AG09309 (cell line): ENCODE results near the gene SMOC1.

ENCODE experiments used
- DNase-seq: peaks from one replicate; pipeline ENCODE4 v3.0.0-alpha.2; 2010; ENCODE audit warnings: low read depth
- H3K4me3 ChIP-seq: 2 replicates; pipeline ENCODE4 v1.5.1; 2011; ENCODE audit warnings: mild to moderate bottlenecking, low read depth, low read length, moderate library complexity; ENCODE audit not compliant: control insufficient read depth
- TF ChIP-seq, protein P1 (sequence below): IDR thresholded peaks from 2 replicates; pipeline ENCODE4 v1.5.1; 2011; ENCODE audit warnings: mild to moderate bottlenecking, low read depth, low read length, inconsistent platforms; ENCODE audit not compliant: insufficient read depth, control insufficient read depth; ENCODE audit errors: missing control alignments

SMOC1 gene

DNA sequence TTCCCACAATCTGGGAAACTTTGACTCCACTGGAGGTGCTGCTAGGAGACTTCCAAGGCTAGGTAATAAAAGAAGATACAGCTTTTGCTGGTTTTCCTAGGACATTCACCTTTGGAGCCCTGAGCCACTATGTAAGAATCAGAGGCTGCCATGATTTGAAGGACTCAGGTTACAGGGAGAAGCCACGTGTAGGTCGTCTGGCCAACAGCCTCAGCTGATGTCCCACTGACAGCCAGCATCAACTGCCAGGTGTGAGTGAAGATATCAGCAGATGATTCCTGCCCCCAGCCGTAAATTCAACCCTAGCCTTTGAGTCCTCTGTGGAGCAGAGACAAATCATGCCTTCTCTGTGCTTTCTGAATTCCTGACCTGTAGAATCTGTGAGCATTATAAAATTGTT lies 27.0 kb downstream of the SMOC1 start:
- TF ChIP-seq, protein P1, sequence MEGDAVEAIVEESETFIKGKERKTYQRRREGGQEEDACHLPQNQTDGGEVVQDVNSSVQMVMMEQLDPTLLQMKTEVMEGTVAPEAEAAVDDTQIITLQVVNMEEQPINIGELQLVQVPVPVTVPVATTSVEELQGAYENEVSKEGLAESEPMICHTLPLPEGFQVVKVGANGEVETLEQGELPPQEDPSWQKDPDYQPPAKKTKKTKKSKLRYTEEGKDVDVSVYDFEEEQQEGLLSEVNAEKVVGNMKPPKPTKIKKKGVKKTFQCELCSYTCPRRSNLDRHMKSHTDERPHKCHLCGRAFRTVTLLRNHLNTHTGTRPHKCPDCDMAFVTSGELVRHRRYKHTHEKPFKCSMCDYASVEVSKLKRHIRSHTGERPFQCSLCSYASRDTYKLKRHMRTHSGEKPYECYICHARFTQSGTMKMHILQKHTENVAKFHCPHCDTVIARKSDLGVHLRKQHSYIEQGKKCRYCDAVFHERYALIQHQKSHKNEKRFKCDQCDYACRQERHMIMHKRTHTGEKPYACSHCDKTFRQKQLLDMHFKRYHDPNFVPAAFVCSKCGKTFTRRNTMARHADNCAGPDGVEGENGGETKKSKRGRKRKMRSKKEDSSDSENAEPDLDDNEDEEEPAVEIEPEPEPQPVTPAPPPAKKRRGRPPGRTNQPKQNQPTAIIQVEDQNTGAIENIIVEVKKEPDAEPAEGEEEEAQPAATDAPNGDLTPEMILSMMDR: no peak

DNA sequence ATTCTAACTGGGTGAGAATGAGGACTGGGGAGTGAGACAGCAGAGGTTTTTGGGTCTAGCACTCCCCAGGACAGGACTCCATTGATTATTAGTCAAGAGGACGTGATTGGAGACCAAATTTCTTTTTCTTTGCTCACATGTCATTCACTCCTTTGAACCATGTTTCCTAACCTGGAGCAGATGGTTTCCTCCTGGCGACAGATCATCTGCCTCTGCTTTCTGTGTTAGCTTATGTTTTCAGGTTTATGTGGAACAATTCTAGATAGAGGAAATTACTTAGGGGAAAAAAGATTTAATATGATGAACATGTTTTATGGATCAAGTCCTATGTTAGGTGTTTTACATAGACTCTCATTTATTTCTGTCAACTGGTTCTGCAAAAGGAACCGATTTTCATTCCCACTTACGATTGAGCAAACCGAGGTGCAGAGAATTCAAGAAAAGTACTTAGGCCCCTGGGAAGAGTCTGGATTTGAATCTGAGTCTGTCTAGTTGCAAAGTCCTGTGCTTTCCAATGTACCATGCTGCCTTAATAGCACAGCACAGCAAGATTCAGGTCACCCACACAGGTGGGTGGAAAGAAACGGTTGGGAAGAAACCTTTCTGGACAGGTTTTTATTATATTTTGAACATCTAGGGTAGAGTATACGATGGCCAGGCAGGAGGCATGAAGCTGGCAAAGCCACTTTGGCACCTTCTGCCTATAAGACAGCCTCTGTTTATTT lies 30.8 kb downstream of the SMOC1 start:
- H3K4me3 ChIP-seq: no peak overlapping the region
- TF ChIP-seq, protein P1: no peak
- no peak for DNase-seq

More for the DNA sequence above, 27.0 kb downstream of the SMOC1 start:
- H3K4me3 ChIP-seq: no peak overlapping the region
- DNase-seq: no peak

DNA sequence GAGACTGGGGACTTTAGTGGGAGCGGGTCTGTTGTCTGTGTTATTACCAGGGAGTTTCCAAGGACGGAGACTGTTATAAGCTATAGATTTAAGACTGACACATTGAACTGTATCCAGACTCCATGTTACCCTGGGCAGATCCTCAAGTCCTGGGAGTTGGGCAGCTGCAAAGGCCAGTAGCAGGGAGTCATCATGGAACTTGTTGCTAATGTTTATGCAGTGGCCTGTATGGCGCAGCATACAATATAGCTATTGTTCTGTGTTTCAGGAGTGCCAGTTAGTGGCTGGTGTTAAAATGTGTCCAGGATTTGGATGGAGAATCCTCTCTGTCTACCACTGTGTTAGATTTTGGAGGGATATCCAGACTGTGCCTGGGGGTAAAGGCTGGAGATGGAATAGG lies 31.7 kb downstream of the SMOC1 start:
- TF ChIP-seq, protein P1: no peak
- no peak for DNase-seq
- H3K4me3 ChIP-seq: no peak overlapping the region

DNA sequence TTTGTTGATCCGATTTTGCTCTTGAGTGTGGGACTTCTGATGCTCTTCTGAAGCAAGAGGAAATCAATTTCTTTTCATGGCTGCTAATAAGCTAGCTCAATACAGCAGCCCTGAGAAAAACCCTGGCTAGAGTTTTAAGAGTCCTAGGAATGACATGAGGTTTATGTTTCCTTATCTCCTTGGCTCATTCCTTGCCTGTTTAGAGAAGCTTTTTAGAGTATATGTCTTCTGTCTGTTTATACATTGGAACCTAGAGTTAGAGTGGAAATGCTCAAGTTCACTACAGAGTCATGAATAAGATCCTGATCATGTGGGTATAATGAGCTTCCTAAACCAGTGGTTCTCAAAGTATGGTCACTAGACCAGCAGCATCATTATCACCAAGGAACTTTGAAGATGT lies 34.5 kb downstream of the SMOC1 start:
- no peak overlapping the region for H3K4me3 ChIP-seq
- DNase-seq: no peak
- TF ChIP-seq, protein P1: no peak

DNA sequence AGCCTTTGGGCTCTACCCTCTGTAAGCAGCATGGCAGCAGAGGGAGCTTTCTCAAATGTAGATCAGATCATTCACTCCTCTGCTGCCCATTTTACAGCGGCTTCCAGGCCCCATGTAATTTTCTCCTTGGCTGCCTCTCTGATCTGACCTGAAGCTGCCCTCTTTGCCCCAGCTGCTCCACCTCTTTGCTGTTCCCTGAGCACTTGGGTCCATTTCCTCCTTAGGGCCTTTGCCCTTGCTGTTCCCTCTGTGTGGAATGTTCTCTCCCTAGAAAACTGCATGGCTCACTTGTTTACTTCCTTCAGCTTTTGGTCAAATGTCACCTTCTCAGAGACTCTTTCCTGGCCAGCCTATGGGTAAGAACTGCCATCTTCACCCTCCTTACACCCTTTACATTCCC lies 37.2 kb downstream of the SMOC1 start:
- H3K4me3 ChIP-seq: no peak overlapping the region
- no peak for DNase-seq
- TF ChIP-seq, protein P1: no peak

DNA sequence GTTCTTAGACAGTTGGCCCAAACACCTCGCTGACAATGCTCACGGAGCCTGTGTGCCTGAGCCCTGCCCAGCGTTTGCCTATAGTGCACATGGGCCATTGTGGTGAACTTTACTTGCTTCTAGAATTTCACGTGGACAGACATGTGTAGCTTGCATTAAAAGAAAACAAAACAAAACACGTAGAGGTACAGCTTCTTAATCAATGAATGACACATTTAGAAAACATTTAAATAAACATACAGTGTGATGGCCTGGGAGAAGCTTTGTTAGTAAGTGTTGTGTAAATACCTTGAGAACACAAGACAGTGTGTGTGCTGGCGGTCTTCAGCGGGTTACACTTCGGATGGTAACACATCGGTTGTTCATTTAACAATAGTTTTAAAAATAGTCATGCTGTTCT lies 38.1 kb downstream of the SMOC1 start:
- no peak overlapping the region for H3K4me3 ChIP-seq
- TF ChIP-seq, protein P1: no peak
- DNase-seq: no peak
